ENCODE results near the gene ADD1.

DNA sequence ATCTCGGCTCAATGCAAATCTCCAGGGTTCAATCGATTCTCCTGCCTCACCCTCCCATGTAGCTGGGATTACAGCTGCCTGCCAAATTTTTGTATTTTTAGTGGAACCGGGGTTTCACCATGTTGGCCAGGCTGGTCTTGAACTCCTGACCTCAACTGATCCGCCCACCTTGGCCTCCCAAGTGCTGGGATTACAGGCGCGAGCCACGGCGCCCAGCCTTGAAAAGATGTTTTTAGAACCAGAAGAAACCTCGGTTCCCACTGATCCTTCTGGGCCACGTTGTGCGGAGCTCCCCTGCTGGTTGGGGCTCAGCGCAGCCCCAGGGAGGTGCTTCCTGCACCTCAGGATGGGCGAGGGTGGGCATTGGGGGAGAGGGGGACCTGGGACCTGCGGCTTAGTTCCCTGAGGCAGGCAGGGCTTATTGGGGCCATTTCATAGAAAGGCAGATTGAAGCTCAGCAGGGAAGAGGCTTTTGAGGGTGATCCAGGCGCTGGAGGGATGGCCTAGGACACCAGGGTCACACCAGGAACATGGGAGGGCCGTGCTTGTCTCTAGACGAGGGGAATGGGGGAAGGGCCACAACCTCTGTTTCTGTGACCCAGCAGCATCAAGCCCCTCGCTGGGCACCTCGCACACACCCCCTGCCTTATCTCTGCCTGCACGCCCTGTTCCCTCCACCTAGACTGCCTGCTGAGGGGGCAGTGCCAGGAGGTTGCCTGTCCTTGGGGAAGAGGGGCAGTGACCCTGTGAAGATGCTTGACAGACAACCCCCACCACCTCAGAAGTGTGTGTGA, 6.3 kb upstream of the ADD1 start:
- TF ChIP-seq, protein P1, sequence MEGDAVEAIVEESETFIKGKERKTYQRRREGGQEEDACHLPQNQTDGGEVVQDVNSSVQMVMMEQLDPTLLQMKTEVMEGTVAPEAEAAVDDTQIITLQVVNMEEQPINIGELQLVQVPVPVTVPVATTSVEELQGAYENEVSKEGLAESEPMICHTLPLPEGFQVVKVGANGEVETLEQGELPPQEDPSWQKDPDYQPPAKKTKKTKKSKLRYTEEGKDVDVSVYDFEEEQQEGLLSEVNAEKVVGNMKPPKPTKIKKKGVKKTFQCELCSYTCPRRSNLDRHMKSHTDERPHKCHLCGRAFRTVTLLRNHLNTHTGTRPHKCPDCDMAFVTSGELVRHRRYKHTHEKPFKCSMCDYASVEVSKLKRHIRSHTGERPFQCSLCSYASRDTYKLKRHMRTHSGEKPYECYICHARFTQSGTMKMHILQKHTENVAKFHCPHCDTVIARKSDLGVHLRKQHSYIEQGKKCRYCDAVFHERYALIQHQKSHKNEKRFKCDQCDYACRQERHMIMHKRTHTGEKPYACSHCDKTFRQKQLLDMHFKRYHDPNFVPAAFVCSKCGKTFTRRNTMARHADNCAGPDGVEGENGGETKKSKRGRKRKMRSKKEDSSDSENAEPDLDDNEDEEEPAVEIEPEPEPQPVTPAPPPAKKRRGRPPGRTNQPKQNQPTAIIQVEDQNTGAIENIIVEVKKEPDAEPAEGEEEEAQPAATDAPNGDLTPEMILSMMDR (IDR thresholded peaks at IDR 0.05), result no peak
- no peak for TF ChIP-seq POLR2A (IDR thresholded peaks at IDR 0.05)
